OCI-LY3 (cell line): ENCODE results near the gene CADPS.

Experiments used
- EZH2phosphoT487 ChIP-seq: fragments of 200-600 bp; shearing (Covaris generic); IDR thresholded peaks from 2 replicates; pipeline ENCODE4 v1.6.1; 2018; ENCODE audit warnings: antibody characterized with exemption, mixed run types, low read depth
- TF ChIP-seq, protein P1 (sequence below): fragments of 200-600, 300-600 bp; sonication (generic); IDR thresholded peaks from 2 replicates; pipeline ENCODE4 v1.5.1; 2014; ENCODE audit warnings: antibody characterized with exemption, low read length, low read depth

DNA sequence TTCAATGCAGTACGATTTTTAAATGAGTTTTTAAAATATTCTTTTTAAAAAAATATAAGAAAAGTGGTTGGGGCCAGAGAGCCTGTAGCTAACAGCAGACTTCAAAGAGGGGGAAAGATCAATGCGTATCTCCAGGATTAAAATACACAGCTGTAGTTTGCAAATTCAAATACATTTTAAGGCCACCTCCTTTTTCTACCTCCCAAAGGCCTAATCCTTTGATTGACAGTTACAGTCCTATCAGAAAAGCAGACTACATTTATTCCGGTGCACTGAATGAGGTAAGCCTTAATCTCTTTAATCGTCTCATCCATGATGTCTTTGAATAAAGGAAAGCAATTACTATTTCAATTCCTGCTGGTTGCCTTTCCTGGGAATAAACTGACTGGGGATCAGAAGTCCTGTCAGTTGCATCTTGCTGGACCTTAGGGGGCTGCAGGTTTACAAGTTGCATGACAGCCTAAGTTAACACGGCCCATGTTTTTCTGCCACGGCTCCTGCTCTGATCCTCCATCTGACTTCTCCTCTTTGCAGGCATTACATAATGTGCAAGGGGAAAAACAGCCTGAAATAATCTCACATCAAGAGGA lies 51.7 kb downstream of the CADPS start:
- TF ChIP-seq, protein P1, sequence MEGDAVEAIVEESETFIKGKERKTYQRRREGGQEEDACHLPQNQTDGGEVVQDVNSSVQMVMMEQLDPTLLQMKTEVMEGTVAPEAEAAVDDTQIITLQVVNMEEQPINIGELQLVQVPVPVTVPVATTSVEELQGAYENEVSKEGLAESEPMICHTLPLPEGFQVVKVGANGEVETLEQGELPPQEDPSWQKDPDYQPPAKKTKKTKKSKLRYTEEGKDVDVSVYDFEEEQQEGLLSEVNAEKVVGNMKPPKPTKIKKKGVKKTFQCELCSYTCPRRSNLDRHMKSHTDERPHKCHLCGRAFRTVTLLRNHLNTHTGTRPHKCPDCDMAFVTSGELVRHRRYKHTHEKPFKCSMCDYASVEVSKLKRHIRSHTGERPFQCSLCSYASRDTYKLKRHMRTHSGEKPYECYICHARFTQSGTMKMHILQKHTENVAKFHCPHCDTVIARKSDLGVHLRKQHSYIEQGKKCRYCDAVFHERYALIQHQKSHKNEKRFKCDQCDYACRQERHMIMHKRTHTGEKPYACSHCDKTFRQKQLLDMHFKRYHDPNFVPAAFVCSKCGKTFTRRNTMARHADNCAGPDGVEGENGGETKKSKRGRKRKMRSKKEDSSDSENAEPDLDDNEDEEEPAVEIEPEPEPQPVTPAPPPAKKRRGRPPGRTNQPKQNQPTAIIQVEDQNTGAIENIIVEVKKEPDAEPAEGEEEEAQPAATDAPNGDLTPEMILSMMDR = no peak
- no peak for TF ChIP-seq EZH2phosphoT487
